ENCODE results near the gene MARCHF5. TPM values are rescaled to one million over a fixed set of nuclear protein-coding genes. Genes with fewer than 3 reads are reported as not detected.

MARCHF5 gene
- total and polyA plus RNA-seq, 2 of the 4 experiments (the other 2 are of a cell fraction): 14.9 to 30.0 TPM

GRCh38 chr10:92244796-92245195, 46.2 kb upstream of the MARCHF5 start:
- dilution Hi-C loops (cut with HindIII; ENCODE audit: low sequenced_read_pairs, unreplicated experiment) (no loop called here), in situ Hi-C loops (cut with MboI; ENCODE audit: low sequenced_read_pairs) (no loop called here), intact Hi-C loops (cut with micrococcal nuclease) (loop anchor here (5.0 kb wide), 1 partner anchor 157 kb away; no protein-coding TSS in a partner anchor)
- Histone ChIP-seq H3K9me1 (ENCODE audit: insufficient read depth, low read length) (no peaks in the 10 kb centered on the region), H3K9me3 (ENCODE audit: control insufficient read depth, insufficient read depth, low read length) (no peaks in the 10 kb centered on the region), H2AK9ac (replicated peaks; ENCODE audit: low read depth, low read length, poor library complexity) (no peak overlapping the region), H3K27ac (ENCODE audit: insufficient read depth, low read length) (no peak overlapping the region), H3K27me3 (ENCODE audit: control insufficient read depth, insufficient read depth, low read length) (no peaks in the 10 kb centered on the region), H3K4ac (ENCODE audit: low read depth, low read length) (no peak overlapping the region), H2BK20ac (ENCODE audit: low read depth, low read length) (no peak overlapping the region), H3K56ac (ENCODE audit: extremely low read depth, insufficient read depth, low read length) (no peak overlapping the region), H4K91ac (ENCODE audit: insufficient read depth, low read depth, low read length) (no peak overlapping the region), H3K23ac (ENCODE audit: low read depth, low read length) (no peak overlapping the region), H3K4me1 (ENCODE audit: control insufficient read depth, insufficient read depth, low read length) (no peaks in the 10 kb centered on the region), H3K4me3 (ENCODE audit: insufficient read depth, low read depth, low read length) (no peak overlapping the region), H3K14ac (replicated peaks; ENCODE audit: low read depth, low read length) (no peak overlapping the region), H4K8ac (ENCODE audit: low read depth in 2 of 2, low read length in 2 of 2) (no peak overlapping the region), H3K18ac (ENCODE audit: low read depth, low read length) (no peak overlapping the region), H3K4me2 (ENCODE audit: low read depth, low read length) (no peak overlapping the region), H3K79me1 (ENCODE audit: low read depth in 1 of 2, low read length in 2 of 2) (no peaks in the 10 kb centered on the region), H2BK15ac (ENCODE audit: low read depth, low read length) (no peak overlapping the region), H4K5ac (ENCODE audit: low read depth, low read length) (no peak overlapping the region), H2BK5ac (ENCODE audit: low read depth, low read length, poor library complexity, severe bottlenecking) (no peak overlapping the region), H4K20me1 (ENCODE audit: insufficient read depth, low read length) (no peaks in the 10 kb centered on the region), H2AK5ac (ENCODE audit: low read depth, low read length) (no peak overlapping the region), H2AFZ (replicated peaks; ENCODE audit: low read length, poor library complexity) (no peak overlapping the region), H3K36me3 (ENCODE audit: control insufficient read depth, insufficient read depth, low read length) (no peaks in the 10 kb centered on the region), H2BK120ac (ENCODE audit: low read depth, low read length) (no peak overlapping the region), H3K9ac (ENCODE audit: low read depth, low read length) (no peak overlapping the region)
- DNase-seq (no peak), ATAC-seq (ENCODE audit: low read depth) (no peak)
- BruUV-seq (replicated peaks): no TSS peak
- TF ChIP-seq CEBPB (IDR thresholded peaks at IDR 0.05; ENCODE audit: low read depth, low read length) (no peak), SMC3 (IDR thresholded peaks at IDR 0.05; ENCODE audit: low read depth, low read length) (no peak)
- WGBS, 2 experiments (ENCODE audit: extremely low coverage in 2 of 2, insufficient read length in 1 of 2): no CpG with 5 or more reads among the region's 3 CpGs
- POLR2A ChIA-PET (ENCODE audit: unreplicated experiment): no interaction called here
- CTCF ChIA-PET: no interaction called here
